Cardiac fibroblast (primary cell): ENCODE measurements around the gene MYPN.
A peak's percentile ranks its signal among the peaks of the same experiment; 100 is the strongest.

Source experiments
- DNase-seq, 2 donors: peaks; one replicate each; pipeline versions ENCODE4 v3.0.0 to v3.0.0-alpha.2; 2010; ENCODE audit warnings: low read depth in 2 of 2
- H3K4me3 ChIP-seq, 2 donors: replicated peaks in 1 of 2; 1 replicate in 1 of 2; 2 replicates in 1 of 2; pipeline ENCODE4 v1.5.1; 2011; ENCODE audit warnings: low read depth in 2 of 2, low read length in 2 of 2, mild to moderate bottlenecking in 2 of 2, moderate library complexity in 1 of 2
- TF ChIP-seq, protein P1 (sequence below): IDR thresholded peaks from one replicate; pipeline ENCODE4 v1.5.1; 2011; ENCODE audit warnings: low read depth, mild to moderate bottlenecking, low read length, inconsistent platforms

The MYPN gene

DNA sequence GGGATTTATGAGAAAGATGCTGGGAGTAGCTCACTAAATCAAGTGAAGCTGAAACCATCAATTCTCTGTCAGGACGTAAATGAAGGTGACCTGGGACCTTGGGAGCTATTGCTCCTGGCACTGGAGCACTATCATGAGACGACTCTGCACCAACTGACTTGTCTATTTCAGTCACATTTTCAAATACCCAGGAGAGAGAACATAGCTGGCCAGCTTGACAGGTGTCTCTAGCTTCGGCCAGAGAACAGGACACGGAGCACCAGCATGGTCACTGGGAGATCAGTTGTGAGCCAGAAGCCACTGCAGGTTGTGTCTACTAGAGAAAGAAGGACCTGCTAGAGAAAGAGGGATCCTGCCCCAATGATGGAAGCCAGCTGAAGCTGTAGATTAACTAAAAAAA lies 140.0 kb downstream of the MYPN start:
- no peak for DNase-seq
- H3K4me3 ChIP-seq, result no peak overlapping the region
- TF ChIP-seq, protein P1, sequence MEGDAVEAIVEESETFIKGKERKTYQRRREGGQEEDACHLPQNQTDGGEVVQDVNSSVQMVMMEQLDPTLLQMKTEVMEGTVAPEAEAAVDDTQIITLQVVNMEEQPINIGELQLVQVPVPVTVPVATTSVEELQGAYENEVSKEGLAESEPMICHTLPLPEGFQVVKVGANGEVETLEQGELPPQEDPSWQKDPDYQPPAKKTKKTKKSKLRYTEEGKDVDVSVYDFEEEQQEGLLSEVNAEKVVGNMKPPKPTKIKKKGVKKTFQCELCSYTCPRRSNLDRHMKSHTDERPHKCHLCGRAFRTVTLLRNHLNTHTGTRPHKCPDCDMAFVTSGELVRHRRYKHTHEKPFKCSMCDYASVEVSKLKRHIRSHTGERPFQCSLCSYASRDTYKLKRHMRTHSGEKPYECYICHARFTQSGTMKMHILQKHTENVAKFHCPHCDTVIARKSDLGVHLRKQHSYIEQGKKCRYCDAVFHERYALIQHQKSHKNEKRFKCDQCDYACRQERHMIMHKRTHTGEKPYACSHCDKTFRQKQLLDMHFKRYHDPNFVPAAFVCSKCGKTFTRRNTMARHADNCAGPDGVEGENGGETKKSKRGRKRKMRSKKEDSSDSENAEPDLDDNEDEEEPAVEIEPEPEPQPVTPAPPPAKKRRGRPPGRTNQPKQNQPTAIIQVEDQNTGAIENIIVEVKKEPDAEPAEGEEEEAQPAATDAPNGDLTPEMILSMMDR, result no peak

DNA sequence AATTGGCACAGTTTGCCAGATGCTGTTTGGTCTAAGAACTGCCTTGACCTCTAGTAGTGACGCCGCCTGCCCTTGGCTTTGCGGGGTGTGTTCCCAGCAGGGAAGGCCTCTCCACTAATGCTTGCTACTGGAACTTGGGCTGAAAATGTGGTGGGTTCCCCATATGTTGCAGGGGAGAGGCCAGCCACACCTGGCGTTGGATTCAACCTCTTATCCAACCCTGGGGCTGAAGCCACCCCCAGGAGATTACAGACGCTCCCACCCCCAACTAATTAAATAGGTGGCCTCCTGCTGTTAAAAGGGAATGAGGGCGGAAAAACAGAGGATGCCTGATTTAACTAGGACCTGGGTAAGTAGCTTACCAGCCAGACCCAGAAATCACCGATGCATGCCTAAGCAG lies 141.9 kb downstream of the MYPN start:
- H3K4me3 ChIP-seq, result no peak overlapping the region
- TF ChIP-seq, protein P1, result no peak
- DNase-seq, result no peak

DNA sequence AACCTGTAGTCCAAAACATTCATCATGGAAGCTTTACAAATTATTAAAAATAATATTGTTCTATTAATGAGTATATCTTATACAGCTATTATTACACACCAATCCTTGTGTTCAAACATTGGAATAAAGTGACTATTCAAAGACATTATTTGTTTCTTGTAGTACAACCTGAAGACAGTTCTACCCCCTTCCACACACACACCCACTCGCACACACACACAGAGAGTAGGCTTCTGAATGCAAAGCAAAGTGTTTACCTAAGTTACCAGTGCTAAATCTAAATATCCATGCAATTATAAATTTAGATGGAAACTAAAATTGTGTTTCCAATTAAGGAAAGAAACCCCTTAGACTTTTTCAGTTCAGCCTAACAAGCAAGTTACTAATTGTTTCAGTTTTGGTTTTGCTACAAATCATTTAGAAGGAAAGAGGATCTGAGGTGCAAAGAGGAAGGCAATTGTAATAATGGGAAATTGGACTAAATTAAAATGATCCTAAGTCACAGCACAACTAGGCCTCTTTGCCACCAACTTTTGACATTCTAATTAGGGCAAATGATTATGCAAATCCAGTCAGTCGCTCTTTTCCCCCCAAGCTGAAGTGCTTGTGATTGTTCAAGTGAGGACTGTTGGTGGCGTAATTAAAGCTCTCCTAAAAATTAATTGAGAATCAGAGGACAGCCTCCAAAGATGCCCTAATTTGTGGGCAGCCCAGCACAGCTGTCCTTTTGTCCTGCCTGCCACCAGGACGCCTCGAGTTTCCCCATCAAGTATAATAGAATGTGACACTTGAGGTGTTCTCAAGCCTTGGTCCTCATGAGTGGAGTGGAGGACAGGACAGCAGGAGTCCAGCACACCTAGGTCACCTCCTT lies 142.6 kb downstream of the MYPN start:
- TF ChIP-seq, protein P1, result no peak
- no peak overlapping the region for H3K4me3 ChIP-seq
- no peak for DNase-seq

DNA sequence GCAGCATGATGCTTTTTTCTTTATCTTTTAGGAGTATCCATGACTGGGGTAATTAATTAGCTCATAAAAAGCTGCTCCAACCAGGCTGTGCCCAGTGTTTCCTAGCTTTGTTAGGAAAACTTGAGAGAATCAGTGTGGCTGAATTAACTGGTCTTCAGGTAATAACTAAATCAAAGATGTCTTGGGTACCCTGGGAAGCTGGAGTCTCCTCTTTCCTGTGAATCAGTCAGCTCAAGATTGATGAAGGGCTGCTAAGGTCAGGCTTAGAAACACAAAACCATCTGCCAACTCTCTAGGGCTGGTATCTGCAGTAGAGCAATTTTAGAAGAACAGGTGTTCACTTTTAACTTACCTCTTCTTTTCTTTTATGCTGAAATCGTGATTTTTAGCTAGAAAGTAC lies 144.1 kb downstream of the MYPN start:
- TF ChIP-seq, protein P1, result no peak
- no peak overlapping the region for H3K4me3 ChIP-seq
- DNase-seq, result no peak

DNA sequence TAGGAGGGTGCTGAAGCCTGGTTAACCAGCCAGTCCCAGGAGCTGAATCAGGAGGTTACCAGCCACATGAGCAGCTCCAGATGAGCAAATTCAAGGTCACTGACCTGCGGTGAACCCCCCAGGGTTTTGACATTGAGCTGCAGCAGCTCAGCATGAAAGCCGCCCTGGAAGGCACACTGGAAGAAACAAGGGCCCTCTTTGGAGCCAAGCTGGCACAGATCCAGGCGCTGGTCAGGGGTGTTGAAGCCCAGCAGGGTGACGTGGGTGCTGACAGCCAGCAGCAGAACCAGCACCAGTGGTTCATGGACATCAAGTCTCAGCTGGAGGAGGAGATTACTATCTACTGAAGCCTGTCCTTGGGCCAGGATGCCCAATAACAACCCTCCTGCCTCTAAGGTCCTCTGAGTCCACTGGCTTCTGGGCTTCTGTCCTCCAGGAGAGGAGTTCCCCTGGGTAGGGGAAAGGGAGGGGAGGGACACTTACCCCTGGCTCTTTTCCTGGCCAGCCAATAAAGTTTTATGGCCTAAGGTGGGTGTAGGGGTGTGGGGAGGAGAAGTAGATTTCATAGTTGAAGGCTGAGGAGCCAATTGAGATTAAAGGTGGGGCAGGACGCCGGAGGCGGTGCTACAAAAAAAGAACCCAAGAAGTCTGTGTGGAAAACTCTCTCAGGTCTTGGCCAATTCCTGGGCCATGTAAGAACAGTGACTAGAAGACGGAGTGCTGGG lies 152.0 kb downstream of the MYPN start:
- DNase-seq, result peak in 1 of 2 donors; percentile 18
- TF ChIP-seq, protein P1, result no peak
- H3K4me3 ChIP-seq, result no peak overlapping the region
